ENCODE measurements around the gene SLC35B1. TPM values are rescaled to one million over a fixed set of nuclear protein-coding genes. Genes with fewer than 3 reads are reported as not detected.
A peak's percentile ranks its signal among the peaks of the same experiment; 100 is the strongest.

SLC35B1 gene
- total and polyA plus RNA-seq, 2 donors (not counting 1 experiment from before 2014, with no cell fraction given) = 32.3 to 47.2 TPM

DNA sequence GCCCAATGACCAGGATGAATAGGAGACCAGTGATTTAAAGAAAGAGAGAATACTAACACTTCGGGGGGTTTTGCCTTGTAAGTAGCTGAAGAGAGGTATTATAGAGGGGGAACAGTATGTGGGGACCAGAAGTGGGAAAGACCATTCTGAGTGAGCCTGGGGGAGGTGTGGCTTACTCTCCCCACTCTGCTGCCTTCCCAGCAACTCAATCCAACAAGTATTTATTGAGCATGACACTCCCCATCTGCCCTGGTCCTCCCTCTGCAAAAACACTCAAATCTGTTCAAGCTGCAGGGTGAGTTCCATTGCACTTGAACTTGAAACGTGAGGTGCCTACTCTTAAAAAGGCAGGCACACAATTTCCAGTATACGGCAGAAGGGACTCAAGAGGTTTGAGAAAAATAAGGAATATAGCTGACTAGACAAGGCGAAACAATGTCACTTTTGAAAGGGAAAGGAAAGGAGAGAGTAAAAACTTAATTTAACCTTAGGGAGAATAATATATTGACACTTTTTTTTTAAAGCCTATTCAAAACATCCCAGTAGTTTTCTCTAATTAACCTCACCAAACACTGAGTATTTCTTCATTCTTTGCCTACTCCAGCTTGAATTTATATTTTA lies 48.0 kb upstream of the SLC35B1 start:
- POLR2A ChIA-PET = interaction anchor here (0.6 kb wide), 1 partner anchor 14 kb away, joined by 4 read pairs; no protein-coding TSS in a partner anchor
- WGBS (ENCODE audit: insufficient coverage) = no CpG with 5 or more reads among the region's 4 CpGs
- Histone ChIP-seq H3K79me2 (ENCODE audit: control insufficient read depth, insufficient read depth, low read length) (peaks cover 96% of the 10 kb centered on the region), H3K9me3 (ENCODE audit: control extremely low read depth in 1 of 3, control insufficient read depth in 2 of 3, insufficient read depth in 1 of 3, low read length in 2 of 3) (no peaks in the 10 kb centered on the region), H3K36me3 (replicated peaks in 1 of 2; ENCODE audit: control extremely low read depth in 1 of 2, control insufficient read depth in 1 of 2, extremely low read depth in 1 of 2, insufficient read depth in 2 of 2, low read length in 1 of 2) (peaks cover 7 to 39% of the 10 kb centered on the region in 2 experiments), H4K20me1 (ENCODE audit: control insufficient read depth, insufficient read depth, low read length, poor library complexity, severe bottlenecking) (peaks cover 52% of the 10 kb centered on the region), H3K4me3 (ENCODE audit: control extremely low read depth in 1 of 5, extremely low read depth in 1 of 5, insufficient read depth in 1 of 5, low read depth in 2 of 5, low read length in 4 of 5) (no peak overlapping the region), H3K4me2 (replicated peaks; ENCODE audit: low read depth, low read length, poor library complexity, severe bottlenecking) (no peak overlapping the region), H3K4me1 (ENCODE audit: control insufficient read depth in 2 of 2, insufficient read depth in 2 of 2, low read length in 2 of 2) (peaks cover 32 to 41% of the 10 kb centered on the region in 2 donors), H3K27me3 (replicated peaks in 1 of 4; ENCODE audit: control extremely low read depth in 1 of 4, control insufficient read depth in 3 of 4, insufficient read depth in 4 of 4, low read length in 3 of 4) (no peaks in the 10 kb centered on the region), H3K9ac (ENCODE audit: low read length) (no peak overlapping the region), H2AFZ (ENCODE audit: insufficient read depth, low read depth, low read length, poor library complexity, severe bottlenecking) (no peak overlapping the region), H3K27ac (ENCODE audit: low read length in 2 of 2) (peak overlapping the region in 1 of 2 donors; percentile 40)
- Mint-ChIP-seq H3K4me1 (peaks cover 70% of the 10 kb centered on the region), H3K4me3 (no peak overlapping the region), H3K27ac (peak overlapping the region; percentile 48), H3K9me3 (ENCODE audit: insufficient read depth) (no peaks in the 10 kb centered on the region), H3K27me3 (no peaks in the 10 kb centered on the region)
- intact Hi-C loops (cut with micrococcal nuclease) = no loop called here
- DNase-seq (no peak), ATAC-seq (ENCODE audit: low read depth) (no peak)
- CTCF ChIA-PET = interaction anchor here (0.8 to 2.1 kb wide), 4 partner anchors 9 to 12 kb away, joined by 3 to 8 read pairs (median 4); no protein-coding TSS in a partner anchor
- no peak for TF ChIP-seq CTCF (IDR thresholded peaks at IDR 0.05)
- TF ChIP-seq EZH2 (IDR thresholded peaks at IDR 0.05; ENCODE audit: borderline replicate concordance, insufficient read depth, low read depth, low read length, poor library complexity, severe bottlenecking) = no peak

- Mint-ChIP-seq H3K9me3 (ENCODE audit: insufficient read depth) (no peaks in the 10 kb centered on the region), H3K4me3 (no peak overlapping the region), H3K4me1 (peaks cover 68% of the 10 kb centered on the region), H3K27me3 (no peaks in the 10 kb centered on the region), H3K27ac (peak overlapping the region; percentile 63)
- no peak overlapping the region for H2AFZ ChIP-seq (ENCODE audit: insufficient read depth, low read depth, low read length, poor library complexity, severe bottlenecking)
- no peak for TF ChIP-seq EZH2 (IDR thresholded peaks at IDR 0.05; ENCODE audit: borderline replicate concordance, insufficient read depth, low read depth, low read length, poor library complexity, severe bottlenecking)
- TF ChIP-seq CTCF (IDR thresholded peaks at IDR 0.05) = no peak
- ChIA-PET CTCF (no interaction called here), POLR2A (interaction anchor here (0.6 kb wide), 1 partner anchor 9 kb away, joined by 3 read pairs; no protein-coding TSS in a partner anchor)
- H3K9me3 ChIP-seq (ENCODE audit: control extremely low read depth in 1 of 3, control insufficient read depth in 2 of 3, insufficient read depth in 1 of 3, low read length in 2 of 3) = no peaks in the 10 kb centered on the region
- no peak overlapping the region for H3K4me3 ChIP-seq (ENCODE audit: control extremely low read depth in 1 of 5, extremely low read depth in 1 of 5, insufficient read depth in 1 of 5, low read depth in 2 of 5, low read length in 4 of 5)
- H3K27me3 ChIP-seq (replicated peaks in 1 of 4; ENCODE audit: control extremely low read depth in 1 of 4, control insufficient read depth in 3 of 4, insufficient read depth in 4 of 4, low read length in 3 of 4) = no peaks in the 10 kb centered on the region
- peaks cover 28 to 47% of the 10 kb centered on the region in 2 donors for H3K4me1 ChIP-seq (ENCODE audit: control insufficient read depth in 2 of 2, insufficient read depth in 2 of 2, low read length in 2 of 2)
- intact Hi-C loops (cut with micrococcal nuclease) = no loop called here
- 81% methylated on average over 8 of the region's 8 CpGs for WGBS (ENCODE audit: insufficient coverage)
- H3K9ac ChIP-seq (ENCODE audit: low read length) = no peak overlapping the region
- H3K36me3 ChIP-seq (replicated peaks in 1 of 2; ENCODE audit: control extremely low read depth in 1 of 2, control insufficient read depth in 1 of 2, extremely low read depth in 1 of 2, insufficient read depth in 2 of 2, low read length in 1 of 2) = peaks cover 7 to 38% of the 10 kb centered on the region in 2 experiments
- peaks cover 36% of the 10 kb centered on the region for H4K20me1 ChIP-seq (ENCODE audit: control insufficient read depth, insufficient read depth, low read length, poor library complexity, severe bottlenecking)
- ATAC-seq (ENCODE audit: low read depth) = no peak
- no peak overlapping the region for H3K27ac ChIP-seq (ENCODE audit: low read length in 2 of 2)
- H3K4me2 ChIP-seq (replicated peaks; ENCODE audit: low read depth, low read length, poor library complexity, severe bottlenecking) = no peak overlapping the region
- no peak for DNase-seq
- H3K79me2 ChIP-seq (ENCODE audit: control insufficient read depth, insufficient read depth, low read length) = peaks cover 95% of the 10 kb centered on the region
These were observed 46.2 kb upstream of the SLC35B1 start for GRCh38 chr17:49753959-49754391.

Measured in B cell (primary cell).